ENCODE results near the gene LRCOL1.

Gene LRCOL1

DNA sequence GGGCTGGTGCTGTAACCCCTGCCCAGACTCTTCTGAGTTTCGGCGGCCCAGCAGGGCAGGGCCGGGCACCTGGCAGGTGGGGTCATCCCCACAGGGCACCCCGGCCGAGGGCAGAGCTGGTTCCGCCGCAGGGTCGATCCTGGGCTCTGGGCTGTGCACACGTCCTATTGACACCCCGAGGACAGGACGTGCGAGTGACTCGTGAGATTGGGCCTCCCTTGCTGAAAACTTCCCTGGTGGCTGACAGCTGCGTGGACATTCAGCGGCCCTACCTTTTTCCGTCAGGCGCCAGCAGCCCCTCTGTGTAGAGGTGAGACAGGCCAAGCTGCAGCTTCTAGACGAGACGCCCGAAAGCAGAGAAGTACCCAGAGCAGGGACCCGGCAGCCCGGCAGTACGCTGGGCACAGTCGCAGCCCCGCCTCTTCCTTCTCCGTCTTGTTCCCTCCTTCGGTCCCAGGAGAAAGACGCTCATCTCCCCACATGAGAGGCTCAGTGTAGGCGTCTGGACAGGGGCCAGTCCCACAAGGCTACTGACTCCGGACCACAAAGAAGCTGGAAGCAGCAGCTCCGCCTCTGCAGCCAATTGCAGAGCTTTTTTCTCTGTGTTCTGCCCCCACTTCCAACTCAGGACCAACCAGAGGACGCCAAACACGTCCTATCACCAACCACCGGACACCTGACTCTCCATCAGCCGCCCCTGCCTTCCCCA lies at the start of gene LRCOL1:
Gene LRCOL1, minus strand, starts transcription at position 532 of the 709 bp plus-strand sequence. CDS start 4,331 bp downstream, outside the sequence.
- DNase-seq (ENCODE audit: low read depth), result no peak

DNA sequence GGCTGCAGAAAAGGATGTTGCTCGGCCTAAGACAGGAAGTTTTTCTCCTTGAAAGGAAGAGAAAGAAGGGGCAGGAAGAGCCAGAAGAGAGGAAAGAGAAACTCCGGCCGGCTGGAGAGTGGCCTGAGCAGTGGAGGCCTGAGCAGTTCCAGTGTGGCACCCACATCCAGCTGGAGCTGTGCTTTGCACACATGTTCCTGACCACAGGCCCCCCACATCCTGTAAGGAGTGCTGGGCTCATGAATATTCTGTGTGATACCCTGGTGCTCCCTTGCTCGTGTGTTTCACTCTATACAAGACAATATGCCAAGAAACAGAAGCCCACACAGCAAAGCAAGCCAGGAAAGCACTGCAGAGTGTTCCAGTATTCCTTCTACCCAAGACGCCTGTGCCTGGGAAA lies 49.7 kb upstream of the LRCOL1 start:
- DNase-seq (ENCODE audit: low read depth), result no peak

DNA sequence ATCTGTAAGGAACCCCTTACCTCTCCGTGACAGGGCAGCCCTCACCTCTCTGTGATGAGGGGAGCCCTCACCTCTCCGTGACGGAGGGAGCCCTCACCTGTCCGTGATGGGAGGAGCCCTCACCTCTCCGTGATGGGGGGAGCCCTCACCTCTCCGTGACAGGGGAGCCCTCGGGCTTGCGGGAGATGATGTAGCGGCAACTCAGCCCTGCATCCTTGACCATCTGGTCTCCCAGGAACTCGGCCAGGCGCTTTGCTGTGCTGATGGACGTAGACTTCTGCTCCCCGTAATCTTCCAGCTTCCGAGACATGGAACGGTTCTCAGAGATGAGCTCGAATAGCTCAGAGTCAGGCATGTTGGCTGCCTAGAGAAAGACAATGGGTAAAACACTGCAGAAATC lies 48.8 kb upstream of the LRCOL1 start:
- DNase-seq (ENCODE audit: low read depth), result no peak

DNA sequence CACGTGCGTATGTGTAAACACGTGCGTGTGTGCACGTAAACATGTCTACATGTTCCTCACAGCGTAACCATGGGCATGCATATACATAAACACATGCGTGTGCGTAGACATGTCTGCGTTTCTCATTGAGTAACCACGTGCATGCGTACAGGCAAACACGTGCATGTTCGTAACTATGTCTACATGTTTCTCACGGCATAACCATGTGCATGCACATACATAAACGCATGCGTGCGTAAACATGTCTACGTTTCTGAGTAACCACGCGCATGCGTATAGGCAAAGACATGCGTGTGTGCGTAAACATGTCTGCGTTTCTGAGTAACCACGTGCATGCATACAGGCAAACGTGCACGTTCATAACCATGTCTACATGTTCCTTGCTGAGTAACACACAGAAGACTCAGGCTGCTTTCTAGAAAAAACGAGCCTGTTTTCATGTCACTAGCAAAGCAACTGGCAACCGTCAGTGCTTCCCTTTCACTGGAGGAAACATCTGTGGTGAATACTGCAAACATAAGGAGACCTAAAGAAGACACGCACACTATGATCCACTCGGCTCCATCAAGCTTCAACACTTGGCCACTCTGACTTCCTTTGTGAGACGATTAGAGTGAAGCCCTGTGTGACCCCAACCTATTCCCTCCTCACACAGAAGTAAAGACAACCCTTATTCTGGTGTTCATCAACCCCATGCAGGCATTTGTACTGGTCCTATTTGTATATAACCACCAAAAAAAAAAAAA lies 47.9 kb upstream of the LRCOL1 start:
- no peak for DNase-seq (ENCODE audit: low read depth)

DNA sequence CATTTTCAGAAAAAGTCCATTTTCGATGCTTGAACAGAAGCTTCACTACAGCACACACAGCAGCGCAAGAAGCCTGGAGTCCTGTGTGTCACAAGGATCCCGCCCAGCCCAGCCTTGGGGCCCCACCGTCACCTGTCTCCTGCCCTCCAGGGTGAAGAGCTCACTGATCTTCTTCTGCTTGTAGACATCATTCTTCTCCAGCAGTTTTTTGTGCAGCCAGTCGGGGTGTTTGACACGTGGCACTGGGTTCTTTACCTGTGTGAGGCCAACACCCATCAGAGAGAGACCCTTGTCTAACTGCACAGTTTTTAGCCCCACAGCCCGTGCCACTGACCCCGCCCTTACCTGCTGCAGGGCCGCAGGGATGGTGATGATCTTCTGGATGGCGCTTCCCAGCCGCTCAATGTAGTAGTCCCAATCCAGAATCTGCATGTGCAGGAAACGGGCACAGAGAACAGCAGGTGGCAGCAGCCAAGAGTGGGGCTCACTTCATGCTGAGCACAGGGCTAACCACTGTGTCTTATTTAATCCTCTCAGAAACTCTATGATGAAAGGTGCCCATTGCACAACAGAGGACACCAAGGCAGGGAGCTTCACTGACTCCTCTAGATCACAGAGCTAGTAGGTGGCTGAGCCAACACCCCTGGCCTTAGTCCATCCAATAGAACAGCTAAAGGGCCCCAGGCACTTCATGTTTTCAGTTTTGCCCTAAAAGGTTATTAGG lies 46.8 kb upstream of the LRCOL1 start:
- no peak for DNase-seq (ENCODE audit: low read depth)

DNA sequence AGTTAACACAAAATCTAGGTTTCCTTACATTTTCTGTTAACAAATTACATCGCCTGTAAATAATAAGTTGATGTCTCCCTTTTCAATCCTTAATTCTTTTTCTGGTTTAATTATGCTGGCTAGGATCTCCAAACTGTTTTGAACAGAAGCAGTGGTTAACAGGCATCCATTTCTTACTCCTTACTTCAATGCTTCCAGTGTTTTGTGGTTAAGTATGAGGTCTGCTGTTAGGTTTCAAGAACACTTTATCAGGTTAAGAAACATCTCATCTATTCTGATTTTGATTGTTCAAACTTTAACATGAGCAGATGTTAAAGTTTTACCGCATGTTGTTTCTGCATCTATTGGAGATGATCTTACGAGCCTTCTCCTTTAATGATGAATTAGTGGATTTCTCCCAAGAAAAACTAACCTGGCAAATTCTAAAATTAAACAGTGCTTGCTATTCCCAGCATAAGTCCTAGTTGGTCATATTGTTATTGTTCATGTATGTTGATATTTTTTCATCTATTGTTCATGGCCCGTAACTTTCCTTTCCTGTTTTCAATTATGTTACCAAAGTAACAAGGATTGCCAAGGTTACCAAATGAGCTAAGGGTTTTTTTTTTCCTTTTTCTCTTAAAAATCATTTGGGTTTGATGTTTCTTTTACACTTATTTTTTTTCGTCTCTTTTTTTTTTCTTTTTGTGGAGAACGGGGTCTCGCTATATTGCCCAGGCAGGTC lies 43.3 kb upstream of the LRCOL1 start:
- no peak for DNase-seq (ENCODE audit: low read depth)

DNA sequence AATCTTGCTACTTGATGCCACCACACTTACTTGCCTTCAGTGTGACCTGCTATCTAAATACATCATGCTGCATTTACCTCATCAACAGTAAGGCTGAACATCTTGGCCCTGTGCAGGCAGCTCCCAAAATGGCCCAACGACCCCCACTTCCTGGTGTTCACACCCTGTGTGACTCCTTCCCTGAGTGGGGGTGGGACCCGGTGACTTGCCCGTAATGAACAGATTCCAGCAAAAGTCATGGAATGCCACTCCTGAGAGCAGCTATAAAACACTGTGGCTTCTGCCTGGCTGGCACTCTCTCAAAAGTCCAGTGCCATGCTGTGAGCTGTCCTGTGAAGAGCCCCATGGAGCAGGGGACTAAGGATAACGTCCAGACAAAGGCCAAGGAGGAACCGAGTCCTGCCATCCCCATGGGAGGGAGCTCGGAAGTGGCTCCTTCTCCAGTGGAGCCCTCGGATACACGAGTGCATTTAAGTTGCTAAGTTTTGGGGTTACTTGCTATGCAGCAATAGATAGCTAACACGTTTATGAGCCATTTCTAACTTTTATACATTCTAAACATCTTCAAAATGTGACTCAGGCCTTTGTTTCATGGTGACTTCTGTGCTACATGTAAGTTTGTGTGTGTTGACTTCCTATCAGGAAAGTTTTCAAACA lies 41.2 kb upstream of the LRCOL1 start:
- no peak for DNase-seq (ENCODE audit: low read depth)

DNA sequence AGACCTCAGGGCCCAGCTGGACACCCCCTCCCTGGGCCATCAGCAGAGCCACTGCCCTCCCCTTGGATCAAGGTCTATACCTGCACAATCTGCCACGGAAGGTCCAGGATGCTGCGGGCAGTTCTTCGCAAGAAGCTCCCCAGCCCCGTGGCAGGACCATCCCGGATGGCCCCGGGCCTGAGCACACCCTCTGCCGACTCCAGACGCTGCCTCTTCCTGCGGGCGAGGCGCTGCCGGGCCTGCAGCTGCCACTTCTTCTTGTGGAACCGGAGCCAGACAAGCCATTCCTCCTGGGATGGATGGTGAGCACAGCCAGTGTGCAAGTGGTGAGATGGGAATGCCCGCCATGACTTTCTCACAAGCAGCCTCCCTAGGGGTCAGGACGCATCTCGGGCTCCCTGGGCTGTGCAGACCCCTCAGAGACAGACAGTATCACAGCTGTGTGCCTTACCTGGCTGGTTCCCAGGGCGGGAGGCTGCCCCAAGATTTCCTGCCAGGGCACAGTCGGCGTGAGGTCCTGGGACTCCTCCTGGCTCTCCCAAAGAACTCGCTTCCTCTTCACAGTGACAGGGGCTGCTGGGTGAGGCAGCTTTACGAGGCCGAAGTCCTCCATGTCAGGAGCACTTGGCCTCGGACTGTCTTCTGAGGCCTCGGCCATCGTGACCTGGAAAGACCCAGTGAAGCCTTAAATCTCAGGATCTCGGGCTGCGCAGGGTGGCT lies 39.0 kb upstream of the LRCOL1 start:
- no peak for DNase-seq (ENCODE audit: low read depth)

DNA sequence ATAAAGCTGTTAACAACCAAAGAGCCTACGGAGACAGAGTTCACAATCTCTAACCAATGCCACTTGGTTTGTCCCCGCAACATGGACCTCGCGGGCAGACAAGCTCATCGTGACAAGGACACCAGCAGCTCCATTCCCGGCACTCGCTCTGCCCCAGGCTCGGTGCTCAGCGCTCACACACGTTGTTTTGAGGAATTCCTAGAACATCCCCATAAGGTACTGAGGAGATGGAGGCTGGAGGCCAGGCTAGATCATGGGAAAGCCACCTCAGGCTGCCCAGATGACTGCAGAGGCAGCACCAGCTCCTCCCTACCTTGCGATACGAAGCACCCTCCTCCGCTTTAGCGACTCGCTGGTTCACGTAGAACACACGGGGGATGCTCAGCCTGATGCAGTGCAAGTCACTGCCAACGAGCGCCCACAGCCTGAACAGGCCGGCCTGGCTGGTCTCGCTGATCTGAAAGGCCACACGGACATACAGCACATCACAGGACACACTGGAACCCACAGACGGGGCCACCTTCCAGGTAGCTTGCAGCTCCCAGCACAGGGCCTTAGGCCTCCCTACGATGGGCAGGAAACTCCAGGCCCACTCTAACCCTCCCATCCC lies 38.3 kb upstream of the LRCOL1 start:
- DNase-seq (ENCODE audit: low read depth), result no peak

DNA sequence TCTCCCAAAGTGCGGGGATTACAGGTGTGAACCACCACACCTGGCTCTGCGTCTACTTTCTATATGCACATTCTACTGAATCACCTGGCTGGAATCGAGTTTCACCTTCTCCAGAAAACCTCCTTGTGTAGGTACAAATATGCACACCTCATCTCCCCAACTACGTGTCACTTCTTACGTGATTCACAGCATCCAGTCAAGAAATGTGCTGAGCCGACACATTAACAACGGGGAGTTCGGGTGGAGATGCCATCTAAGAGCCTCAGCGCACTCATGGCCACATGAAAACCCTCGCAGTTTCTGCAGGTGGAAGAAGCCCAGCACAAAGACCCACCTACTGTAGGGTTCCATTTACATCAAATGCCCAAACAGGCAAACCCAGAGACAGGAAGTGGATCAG lies 37.5 kb upstream of the LRCOL1 start:
- no peak for DNase-seq (ENCODE audit: low read depth)

DNA sequence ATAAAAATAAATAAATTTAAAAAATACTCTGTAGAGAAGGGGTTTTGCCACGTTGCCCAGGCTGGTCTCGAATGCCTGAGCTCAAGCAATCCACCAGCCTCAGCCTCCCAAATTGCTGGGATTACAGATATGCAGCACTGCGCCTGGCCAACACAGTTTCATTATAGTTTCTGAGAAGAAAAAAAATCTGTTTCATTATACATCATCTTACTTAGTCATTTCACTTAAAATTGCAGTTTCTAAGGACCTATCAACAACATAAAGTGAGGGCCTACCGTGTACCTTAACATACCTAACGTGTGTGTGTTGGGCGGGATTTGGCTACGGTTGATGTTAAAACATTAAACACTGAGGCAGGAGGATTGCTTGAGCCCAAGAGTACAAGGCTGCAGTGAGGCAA lies 36.5 kb upstream of the LRCOL1 start:
- DNase-seq (ENCODE audit: low read depth), result no peak

DNA sequence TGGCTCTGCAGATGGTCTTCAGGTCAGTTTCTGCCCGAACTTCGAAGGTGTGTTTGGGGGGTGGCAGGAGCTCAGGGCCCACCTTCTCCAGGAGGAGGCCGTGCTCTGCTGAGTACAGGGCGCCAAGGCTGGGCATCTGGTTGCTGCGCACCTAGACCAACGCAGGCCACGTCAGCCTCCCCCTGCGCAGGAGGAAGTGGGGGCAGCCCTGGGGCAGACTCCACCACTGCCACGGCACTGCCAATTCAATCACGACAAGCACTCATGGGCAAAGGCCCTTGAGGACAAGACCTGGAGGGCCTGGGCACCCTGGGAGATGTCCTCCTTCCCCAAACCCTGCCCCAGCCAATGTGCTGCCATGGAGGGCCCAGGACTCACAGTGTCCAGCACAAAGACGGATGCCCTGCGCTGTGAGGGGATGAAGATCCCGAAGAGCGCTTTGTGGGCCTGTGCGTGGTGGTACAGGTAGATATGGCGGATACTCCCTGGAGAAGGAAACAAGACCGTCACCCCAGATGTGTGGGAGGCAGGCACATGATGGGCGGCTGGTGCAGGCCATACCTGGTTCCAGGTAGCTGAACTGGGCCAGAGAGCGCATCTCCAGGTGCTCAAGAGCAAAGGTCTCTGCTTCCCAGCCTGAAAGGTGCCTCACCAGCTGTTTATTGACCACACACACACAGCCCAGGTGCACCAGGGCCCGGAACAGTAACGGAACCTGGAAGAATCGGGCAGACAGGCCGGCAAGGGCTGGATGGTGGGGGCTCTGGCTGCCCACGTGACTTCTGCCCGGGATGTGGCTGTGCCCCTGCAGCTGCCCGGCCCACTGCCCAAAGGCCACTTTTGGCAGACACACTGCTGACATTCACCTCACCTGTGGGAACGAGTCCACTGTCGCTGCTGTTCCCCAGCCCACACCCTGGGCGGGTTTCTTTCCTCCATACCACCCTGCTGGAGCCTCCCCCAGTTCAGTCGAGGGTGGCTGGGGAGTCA lies 32.8 kb upstream of the LRCOL1 start:
- DNase-seq (ENCODE audit: low read depth), result no peak

DNA sequence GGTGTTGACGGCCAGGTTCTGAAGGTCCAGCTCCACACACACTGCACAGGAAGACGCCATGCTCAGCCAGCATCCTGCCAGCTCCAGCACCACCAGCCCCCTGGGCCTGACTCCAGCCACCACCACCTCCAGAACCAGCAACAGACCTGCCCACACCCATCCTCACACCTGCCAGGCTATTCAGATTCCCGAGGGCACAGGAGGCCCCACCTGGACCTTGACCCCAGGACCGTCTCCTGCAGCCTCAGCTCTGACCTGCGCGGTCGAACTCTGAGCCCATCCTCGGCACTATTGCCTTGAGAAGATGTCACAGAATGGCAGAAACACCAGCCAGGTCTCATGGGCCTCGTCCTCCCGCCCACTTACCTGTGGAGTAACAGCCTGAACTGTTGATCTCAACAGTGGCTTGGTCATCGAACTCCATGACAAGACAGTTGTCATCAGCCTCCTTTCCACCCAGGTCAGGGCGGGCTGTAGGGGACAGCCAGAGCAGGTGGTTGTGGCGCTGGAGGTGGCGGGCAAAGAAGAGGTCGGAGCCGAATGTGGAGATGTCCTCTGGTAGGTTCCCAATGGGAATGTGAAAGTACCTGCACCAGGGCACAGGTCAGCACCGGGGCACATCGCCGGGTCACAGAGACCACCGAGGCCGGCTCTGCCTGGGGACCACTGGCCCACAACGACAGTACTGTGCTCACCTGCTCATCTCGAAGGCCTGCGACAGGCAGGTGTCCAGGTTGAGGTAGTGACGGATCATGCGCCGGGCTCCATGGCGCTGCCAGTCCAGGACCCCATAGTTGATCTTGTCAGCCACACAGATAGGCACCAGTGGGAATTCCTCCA lies 31.6 kb upstream of the LRCOL1 start:
- no peak for DNase-seq (ENCODE audit: low read depth)

DNA sequence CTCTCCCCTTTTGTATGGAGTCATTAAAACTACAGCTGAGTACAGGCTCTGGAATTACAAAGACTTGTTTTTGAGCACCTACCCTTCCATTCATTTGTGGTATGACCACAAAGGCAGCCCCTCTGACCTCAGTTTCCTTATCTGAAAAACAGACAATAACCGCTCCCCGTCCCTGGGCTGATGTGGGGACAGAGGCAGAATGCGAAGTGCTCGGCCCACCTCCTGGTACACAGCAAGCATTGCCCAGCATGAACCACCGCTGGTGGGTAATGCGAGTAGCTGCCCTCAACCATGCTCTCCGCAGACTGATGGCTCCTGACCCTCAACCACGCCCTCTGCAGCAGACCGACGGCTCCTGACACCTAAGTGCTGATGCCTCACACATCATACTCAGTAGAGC lies 30.6 kb upstream of the LRCOL1 start:
- DNase-seq (ENCODE audit: low read depth), result no peak

DNA sequence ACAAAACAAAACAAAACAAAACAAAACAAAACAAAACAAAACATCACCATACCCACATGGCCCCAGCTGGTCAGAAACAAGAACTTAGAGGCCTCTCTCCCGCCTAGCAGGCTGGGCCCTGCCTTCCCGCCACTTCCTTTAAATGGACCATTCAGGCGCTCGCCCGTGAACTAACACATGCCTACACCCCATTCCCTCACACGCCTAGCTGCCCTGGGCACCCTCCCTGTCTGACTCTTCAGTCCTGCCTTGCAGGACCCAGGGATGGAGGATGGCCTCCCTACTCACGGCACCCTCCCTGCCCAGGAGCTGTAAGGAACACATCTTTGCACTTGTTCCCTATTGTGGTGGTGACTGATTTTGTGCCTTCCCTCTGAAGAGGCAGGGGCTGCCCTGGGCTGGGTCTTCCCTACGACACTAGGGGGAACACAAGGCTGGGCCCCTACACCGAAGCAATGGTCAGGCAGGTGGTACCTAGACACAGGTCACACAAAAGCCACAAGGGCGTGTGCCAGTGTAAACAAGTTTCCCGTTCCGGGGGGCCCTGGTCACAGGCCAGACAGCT lies 29.7 kb upstream of the LRCOL1 start:
- DNase-seq (ENCODE audit: low read depth), result no peak

DNA sequence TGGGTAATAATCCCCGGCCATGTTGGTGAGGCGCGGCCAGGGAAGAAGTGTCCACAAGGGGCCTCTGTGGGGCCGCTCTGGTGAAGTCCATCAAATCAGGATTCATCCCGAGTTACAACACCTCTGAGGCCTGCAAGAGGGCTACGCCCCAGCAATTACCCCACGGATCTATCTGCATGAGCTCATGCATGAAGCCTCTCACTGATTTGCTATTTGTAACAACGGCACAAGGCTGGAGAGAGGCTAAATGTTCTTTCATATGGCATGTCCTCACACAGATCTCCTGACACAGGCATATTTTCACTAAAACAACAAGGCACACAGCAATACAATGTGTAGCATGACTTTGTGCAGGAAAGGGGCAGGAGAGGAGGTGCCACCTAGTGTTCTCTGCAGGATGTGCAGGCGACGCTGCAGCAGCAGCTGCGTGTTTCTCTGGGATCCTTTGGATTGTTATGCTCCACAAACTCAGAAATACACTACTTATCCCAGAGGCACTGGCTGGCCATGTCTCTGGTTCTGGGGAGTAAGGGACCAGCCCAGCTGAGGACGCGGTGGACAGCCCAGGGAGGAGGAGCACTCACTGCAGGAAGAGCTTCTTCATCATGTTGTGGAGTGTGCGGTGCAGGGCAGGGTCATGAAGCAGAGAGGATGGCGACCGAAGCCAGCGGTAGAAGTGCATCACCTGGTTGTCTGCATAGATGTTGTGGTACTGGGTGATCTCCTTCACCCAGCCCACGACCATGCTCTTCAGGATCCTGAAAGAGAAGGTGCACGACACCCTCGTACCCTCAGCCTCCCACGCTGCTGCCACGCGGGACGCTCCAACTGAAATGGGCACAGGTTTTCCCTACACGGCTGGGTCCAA lies 28.4 kb upstream of the LRCOL1 start:
- no peak for DNase-seq (ENCODE audit: low read depth)

DNA sequence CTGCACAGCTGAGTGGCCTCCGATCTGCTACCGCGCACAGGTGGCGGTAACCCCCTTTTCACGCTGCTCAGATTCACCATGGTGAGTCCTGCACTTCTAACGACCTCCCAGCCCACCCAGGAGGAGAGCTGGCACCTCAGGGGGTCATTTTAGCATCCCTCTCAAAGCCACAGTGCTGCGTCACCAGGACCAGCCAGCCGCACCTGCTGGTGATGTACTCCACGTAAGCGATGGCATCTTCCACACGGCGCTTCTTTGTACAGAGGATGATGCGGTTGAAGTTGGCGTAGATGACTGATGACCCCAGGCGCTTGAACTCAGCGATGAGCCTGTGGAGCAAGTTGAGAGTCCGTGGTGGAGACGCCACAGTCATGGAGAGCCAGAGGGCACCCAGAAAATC lies 27.4 kb upstream of the LRCOL1 start:
- no peak for DNase-seq (ENCODE audit: low read depth)

All from stimulated activated CD8-positive, alpha-beta memory T cell treated with anti-CD3 and anti-CD28 coated beads, Interleukin-12 subunit alpha, Interleukin-12 subunit beta, amount 100 ng/mL, for 1 hour (primary cell).